HG03460 (cell line): ENCODE measurements around the gene GPRIN2.
"Not testable (repeated sequence)": the region's sequence is repeated elsewhere in the genome, so short reads cannot be mapped to it uniquely, and the experiment has no call there.

Source experiments
- ATAC-seq: cut with Tn5 transposase; IDR thresholded peaks from one replicate; pipeline ENCODE4 v1.9.1; 2021; ENCODE audit not compliant: unreplicated experiment

GPRIN2 gene

DNA sequence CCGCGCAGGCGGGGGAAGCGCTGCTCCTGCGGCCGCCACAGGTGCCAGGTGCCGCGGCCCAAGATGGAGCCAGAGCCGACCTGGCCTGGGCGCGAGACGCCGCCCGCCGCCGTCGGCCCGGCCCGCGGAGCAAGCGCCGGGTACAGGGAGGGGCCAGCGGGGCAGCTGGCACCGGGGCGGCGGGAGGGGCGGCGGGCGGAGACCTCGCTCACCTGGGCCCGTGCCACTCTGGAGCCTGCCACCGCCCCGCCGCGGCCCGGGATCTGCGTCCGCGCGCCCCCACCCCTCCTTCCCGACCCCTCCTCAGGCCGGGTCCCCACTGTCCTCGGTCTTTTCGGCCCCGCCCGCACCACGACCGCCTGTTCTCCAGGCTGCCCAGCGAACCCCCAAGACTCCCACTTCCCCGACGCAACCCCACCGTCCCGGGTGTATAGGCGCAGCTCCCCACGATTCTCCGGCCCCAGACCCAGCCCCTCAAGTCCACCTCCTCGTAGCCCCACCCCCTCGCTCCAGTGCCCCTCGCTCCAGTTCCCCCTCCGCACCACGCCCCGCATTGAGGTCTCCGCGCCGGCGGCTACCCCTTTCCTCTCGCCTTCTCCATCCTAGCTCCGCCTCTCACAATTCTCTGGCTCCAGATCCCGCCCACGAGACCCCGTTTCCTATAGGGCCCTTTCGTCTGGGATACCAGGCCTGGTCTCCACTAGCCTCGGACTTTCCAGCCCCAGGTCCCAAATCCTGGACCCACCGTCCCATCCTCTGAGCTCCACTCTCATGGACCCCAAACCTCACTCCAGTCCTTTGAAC is at the start of gene GPRIN2:
TSS of gene GPRIN2 (minus strand) at position 144 of the 804 bp plus-strand sequence. CDS start 5,922 bp downstream, outside the sequence.
- ATAC-seq: no peak

DNA sequence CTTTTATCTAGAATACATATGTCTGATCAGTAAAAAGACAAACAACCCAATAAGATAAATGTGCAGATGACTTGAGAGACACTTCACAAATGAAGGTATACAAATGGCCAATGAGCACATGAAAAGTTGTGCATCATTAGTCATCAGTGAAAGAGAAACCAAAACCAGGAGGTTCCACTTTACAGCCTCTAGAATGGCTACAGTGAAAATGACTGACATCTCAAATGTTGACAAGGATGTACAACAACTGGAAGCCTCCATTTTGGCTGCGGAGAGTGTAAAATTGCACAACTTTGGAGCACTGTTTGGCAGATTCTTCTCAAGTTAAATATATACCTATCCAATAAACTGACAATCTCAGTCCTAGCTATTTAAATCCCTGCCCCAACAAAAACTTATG is 44.1 kb upstream of the GPRIN2 start:
- ATAC-seq: peak; percentile 66

DNA sequence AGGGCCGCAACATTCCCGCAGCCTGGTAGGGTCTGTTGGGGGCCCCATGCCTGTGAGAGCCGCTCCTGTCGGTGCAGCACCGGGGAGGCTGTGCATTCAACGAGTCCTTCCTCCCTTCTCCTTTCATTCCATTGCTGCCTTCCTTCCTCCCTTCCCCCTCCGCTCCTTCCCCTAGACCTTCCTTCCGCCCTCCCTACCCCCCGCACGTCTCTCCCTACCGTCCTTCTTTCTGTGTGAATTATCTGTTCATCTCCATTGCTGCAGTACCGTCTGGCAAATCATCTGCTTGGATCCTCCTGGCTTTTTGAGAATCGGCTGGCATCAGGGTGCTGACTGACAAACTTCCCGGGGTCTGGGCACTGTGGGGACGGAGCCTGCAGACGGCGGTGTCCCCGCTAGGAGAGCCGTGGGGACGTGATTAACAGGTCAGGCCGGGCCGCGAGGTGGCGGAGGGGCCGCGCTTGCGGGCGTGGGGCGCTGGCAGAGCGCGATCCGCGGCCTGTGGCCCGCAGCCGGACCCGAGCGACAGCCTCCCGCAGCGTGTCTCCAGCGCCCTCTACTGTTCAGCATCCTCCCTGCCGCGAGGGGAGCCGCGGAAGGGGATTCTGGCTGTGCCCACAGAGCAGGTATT is 41.3 kb upstream of the GPRIN2 start:
- peak; percentile 78 for ATAC-seq

DNA sequence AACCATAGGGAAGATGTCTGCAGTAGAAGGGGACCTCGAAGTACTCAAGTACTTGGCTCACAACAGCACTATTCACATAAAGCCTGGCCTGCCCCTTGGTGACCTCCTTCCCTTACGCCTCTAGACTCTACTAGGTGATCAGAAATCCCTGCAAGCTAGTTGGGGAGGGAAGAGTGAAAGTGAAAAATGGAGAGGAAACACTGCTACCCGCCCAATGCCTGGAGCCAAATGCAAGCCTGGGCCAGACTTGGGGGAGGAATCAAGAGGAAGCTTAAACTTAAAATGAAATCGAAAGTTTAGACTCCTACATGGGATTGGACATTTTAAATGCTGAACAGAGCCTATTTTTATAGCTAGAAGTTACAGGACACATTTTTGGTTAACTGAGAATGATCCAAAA is 40.1 kb upstream of the GPRIN2 start:
- not testable (repeated sequence) for ATAC-seq

DNA sequence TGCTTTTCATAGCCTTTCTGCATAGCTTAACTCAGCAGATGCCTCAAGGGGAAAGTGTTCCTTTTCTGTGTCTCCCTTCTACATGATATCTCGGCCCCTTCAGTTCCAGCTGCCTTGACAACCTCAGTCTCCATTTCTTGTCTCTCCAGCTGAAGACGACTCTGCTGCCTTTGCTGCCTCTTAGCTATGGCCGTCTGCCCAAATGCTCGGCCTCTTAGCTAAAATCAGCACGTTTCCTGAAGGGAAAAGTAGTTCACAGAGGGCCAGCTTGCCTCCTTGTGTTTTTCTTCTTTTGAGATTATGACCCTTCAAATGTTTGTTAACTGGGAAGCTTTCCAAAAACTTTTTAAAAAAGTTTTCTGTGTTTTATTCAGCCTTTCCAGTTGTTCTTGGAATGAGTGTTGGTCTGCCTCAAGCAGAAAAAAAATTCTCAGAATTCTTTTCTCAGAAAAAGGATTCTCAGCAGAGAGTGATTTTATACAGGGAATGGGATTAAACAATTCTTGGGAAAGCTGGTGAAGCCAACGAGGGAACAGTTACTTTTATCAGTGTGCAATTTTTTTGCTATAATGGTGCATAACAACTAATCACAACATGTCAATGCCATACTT is 38.1 kb upstream of the GPRIN2 start:
- ATAC-seq: not testable (repeated sequence)

DNA sequence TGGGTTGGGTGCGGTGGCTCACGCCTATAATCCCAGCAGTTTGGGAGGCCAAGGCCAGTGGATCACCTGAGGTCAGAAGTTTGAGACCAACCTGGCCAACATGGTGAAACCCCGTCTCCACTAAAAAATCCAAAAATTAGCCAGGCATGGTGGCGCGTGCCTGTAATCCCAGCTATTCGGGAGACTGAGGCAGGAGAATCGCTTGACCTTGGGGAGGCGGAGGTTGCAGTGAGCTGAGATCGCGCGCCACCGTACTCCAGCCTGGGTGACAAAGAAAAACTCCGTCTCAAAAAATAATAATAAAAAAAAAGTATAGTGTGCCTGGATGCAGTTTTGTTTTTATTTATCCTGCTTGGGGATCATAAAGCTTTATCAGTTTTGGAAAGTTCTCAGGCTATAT is 36.8 kb upstream of the GPRIN2 start:
- not testable (repeated sequence) for ATAC-seq

DNA sequence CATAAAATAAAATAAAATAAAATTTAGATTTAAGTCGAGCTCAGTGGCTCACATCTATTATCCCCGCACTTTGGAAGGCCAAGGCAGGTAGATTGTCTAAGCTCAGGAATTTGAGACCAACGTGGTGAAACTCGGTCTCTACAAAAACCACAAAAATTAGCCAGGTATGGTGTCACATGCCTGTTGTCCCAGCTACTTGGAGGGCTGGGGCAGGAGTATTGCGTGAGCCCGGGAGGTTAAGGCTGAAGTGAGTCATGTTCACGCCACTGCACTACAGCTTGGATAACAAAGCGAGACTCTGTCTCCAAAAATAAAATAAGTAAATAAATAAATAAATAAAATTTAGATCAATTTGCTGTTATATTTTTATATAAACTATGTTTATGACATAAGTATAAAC is 34.6 kb upstream of the GPRIN2 start:
- ATAC-seq: not testable (repeated sequence)

DNA sequence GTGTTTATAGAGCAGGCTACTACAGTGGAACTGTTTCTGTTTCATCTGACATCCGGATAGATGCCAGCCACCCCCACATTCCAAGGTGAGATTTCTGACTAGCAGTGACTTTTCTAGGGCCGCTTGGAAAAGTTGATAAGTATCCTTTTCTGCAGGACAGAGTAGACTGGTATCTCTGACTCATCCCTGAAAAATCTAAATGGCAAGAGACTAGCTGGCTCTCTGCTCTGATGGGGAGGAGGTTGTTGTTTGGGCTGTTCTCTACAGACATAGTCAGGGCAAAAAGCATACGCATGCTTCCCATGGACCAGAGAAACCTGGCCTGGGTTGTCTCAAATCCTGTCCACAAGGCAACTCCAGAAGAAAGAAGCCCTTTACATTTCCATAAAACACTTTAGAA is 33.1 kb upstream of the GPRIN2 start:
- ATAC-seq: not testable (repeated sequence)

DNA sequence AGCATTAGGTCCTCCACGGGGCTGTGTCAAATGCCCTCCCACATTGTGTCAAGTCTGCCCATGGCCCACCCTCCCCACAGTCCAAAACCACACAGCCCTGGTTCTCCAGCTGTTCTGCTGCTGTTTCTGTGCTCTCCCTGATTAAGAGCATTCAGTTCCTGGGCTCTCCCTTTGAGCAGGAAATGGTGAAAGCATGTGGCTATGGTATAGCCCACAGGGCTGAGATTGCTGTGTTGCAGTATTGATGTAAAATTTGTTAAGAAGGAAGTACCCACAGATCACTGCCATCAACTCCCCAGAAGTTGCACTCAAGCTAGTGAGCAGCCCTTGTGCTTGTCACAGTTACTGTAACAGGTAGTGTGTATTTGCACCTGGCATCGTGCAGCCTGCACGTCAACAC is 31.8 kb upstream of the GPRIN2 start:
- ATAC-seq: not testable (repeated sequence)

DNA sequence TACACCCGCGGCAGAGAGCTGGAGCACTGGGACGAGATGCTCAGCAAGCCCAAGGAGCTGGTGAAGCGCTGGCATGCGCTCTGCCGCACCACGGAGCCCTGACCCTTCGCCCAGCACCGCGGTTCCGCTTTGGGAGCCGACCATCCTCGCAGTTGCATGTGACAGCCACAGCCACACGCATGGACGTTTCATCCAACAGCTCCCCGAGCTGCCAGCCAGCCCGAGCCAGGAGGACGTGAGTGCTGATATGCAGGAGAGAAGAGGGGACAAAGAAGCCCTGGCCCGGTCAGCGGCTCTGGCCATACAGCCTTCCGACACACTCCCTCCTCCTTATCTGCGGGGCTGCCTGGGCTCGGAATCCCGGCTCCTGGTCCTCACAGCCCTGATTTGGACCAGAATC is 31.1 kb upstream of the GPRIN2 start:
- ATAC-seq: not testable (repeated sequence)

DNA sequence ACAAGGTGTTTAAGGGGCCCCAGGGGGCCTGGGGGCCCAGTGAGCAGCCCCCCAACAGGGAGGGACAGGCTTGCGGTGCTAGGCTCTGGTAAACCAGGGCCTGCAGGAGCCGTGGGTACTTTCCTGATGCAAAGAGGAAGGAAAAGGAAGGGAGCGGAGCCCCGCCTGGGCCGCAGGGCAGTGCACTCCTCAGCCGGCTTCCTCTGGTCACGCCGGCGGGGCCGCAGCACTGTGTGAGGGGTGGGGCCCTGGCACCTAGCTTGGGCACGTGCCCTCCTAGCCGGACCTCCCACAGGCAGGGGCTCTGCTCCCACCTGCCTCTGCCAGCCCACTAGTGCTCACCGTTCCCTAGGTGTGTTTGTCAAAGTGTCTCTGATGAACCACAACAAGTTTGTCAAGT is 28.8 kb upstream of the GPRIN2 start:
- ATAC-seq: not testable (repeated sequence)

DNA sequence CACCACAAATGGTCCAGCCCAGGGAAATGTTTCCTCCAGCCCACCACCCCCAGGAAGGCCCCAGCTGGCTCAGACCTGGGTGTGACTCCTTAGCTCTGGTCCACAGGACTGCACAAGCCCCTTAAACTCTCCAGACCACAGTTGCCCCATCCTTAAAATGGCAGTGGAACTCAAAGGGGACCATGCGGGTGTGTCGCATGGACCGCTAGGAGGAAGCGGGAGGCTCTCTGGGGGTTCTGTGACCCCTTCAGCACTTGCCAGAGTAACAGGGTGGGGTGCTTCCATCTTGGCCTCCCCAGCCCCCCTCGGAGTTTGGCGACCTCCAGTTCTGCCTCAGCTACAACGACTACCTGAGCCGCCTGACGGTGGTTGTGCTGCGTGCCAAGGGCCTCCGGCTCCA is 27.7 kb upstream of the GPRIN2 start:
- not testable (repeated sequence) for ATAC-seq

DNA sequence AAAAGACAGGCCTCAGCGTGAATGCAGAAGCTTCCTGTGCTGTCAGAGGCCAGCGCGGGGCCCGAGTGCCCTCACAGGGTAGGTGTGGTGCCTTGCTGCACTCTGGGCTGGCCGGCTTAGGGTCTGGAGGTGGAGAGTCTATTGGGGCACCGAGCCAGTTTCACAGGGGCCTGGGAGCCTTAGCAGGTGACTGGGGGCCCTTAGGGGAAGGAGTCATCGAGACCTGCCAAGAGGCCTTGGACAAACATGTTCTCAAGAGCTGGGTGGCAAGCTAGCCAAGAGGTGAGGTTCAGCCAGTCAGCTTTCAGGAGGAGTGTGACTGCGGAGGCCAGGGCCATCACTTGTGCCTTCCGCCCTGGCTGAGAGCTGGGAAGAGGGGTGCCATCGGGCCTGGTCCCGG is 26.1 kb upstream of the GPRIN2 start:
- not testable (repeated sequence) for ATAC-seq

DNA sequence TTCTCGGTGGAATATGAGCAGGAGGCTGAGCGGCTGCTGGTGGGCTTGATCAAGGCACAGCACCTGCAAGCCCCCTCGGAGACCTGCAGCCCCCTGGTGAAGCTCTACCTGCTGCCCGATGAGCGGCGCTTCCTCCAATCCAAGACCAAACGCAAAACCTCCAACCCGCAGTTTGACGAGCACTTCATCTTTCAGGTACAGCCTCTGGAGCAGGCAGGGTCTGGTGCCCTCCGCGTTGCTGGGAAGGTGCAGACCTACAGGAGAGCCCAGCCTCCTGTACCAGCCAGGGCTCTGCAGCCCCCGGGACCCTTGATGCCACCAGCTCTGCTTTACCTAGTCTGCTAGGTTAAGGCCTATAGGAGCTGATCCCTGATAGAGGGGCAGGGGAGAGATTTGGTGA is 25.5 kb upstream of the GPRIN2 start:
- not testable (repeated sequence) for ATAC-seq

DNA sequence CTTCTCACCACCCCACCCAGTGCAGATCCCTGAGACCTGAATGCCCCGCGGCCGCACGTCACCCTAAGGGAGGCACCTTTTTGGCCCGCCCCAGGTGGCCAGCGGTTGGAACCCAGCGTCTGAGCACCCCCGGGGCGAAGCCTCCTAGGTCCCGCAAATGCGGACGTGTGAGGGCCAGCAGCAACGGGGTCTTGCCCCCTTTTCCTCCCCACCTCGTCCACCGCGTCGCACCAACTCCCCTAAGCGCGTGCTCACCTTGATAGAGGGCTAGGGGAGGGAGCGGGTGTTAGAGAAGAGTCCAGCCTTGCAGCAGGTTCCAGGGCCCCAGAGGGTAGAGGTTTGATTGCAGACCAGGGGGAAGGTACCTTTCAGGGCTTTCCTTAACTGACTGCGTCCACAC is 22.9 kb upstream of the GPRIN2 start:
- not testable (repeated sequence) for ATAC-seq

DNA sequence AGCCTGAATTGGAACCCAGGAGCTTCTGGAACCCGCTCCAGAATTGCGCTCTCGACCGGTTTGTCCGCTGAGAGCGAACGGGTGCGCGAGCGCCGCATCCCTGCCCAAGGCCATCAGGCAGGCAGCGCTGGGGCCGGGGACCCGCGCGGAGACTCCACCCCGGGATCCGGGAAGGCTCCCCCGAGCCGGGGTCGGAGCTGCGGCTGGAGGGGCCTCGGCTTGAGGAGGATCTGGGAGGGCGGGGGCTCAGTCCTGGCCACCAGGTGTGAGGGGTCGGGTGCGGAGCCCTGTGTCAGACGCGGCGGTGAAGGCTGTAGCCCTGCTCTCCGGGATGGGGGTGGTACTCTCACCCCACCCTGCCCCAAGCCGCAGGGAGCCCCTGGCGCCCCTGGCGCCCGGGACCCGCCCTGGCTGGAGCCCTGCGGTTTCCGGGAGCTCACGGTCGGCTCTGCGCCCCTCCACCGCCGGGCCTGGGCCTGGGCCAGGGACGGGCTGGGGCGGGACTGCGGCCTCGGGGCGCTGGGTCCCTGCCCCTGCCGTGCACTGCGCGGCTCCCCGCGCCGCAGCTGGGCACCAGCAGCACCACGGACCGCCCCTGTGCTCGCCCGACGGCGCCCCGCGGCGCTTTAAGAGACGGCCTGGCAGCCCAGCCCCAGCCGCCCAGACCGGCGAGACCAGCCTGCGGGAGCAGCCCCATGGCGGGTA is 22.2 kb upstream of the GPRIN2 start, which contains the start of gene SYT15:
TSS of gene SYT15 (plus strand) at position 655 of the 705 bp plus-strand sequence. CDS start at position 696, 41 bp downstream.
- ATAC-seq: not testable (repeated sequence)

DNA sequence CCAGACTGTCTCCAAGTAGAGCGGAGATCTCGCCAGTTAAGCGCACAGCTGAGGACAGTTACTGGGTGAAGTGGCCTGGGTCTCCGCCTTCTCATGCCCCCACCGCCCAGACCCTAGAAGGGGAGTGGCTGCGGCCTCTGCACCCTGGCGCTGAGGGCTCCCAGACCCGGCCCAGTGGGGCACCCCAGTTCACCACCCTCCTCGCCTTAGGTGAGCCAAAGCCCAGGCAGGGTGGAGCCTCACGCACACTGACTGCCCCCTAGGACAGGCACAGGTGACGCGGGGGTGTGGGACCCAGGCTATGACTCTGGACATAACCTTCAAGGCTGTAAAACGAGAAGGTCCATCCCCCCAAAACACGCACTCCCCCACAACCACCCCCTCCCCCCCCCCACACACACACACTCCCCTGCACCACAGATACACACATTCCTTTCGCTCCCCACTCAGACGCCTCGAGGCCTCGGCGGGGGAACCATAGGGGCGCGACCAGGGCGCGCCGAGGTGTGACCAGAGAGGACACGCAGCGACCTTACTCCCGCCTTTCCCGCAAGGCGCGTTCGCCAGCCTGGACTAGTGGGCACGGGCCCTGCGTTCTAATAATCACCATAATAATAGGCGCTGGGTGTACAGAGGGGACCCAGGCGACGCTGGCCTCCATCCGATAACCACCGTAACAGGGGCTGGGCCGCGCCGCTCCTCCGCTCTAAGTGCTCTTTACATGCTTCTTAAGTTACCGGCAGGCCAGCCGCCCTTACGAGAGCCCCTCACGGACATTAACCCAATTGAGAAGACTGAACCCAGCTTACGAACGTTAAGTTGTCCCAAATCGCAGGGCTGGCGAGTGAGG is 21.4 kb upstream of the GPRIN2 start:
- not testable (repeated sequence) for ATAC-seq

DNA sequence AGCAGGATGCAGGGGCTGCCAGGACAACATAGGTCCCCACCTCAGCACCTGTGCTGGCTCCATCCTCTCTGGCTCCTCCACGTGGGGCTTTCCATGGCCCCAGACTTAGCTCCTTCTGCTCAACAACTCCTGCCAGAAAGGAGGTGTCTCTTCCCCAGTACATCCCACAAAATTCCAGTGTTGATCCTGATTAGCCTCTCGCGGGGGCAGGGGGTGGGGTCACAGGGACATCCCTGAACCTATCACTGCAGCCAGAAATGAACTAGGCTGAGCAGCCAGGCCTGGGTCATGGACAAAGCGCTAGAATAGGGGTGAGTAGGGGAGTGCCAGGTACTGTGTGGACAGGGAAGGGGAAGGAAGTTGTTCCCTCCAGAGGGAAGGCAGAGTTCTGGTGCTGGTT is 17.4 kb upstream of the GPRIN2 start:
- ATAC-seq: not testable (repeated sequence)

DNA sequence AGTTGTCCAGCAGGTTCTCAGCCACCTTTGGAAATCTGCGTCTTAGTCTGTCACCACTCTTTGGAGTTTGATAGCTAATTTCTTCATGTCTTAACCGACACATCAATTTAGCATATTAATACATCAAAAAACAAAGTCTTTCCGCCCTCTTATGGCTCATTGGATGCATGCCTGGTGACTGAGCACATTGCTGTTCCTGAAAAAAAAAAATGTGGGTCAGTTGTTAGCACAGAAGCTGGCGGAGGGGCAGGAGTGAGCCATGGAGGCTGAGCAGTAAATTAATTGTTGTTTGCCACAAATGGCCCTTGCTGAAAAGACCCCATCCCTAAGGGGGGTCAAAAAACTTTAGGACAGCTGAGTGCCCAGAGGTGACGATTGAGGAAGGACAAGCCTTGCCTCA is 16.9 kb upstream of the GPRIN2 start:
- ATAC-seq: not testable (repeated sequence)

DNA sequence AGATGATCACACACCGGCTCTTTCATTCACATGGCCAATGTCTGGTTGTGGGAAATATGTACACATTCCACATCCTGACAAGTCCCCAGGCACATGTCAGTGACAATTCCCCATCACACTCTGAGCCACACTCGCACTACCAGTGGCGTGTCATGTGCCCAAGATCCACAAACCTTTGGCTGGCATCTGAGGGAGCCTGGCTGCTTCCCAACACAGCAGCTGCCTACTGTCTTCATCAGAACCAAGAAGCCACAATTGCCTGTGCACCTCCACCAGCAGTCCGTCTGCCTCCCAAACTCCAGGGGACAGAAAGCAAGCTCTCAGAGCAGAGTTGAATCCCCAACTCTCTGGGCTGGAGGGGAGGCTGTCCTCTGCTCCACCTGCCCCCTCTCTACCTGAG is 16.3 kb upstream of the GPRIN2 start:
- not testable (repeated sequence) for ATAC-seq
